GM12874 (cell line): Measurements from ENCODE around the gene CCDC134.

Source experiments
- CTCF ChIP-seq: IDR thresholded peaks from 2 replicates; pipeline ENCODE4 v1.5.1; 2011; ENCODE audit warnings: low read depth, mild to moderate bottlenecking, control low read depth, low read length, moderate library complexity; ENCODE audit not compliant: insufficient read depth

Gene CCDC134

DNA sequence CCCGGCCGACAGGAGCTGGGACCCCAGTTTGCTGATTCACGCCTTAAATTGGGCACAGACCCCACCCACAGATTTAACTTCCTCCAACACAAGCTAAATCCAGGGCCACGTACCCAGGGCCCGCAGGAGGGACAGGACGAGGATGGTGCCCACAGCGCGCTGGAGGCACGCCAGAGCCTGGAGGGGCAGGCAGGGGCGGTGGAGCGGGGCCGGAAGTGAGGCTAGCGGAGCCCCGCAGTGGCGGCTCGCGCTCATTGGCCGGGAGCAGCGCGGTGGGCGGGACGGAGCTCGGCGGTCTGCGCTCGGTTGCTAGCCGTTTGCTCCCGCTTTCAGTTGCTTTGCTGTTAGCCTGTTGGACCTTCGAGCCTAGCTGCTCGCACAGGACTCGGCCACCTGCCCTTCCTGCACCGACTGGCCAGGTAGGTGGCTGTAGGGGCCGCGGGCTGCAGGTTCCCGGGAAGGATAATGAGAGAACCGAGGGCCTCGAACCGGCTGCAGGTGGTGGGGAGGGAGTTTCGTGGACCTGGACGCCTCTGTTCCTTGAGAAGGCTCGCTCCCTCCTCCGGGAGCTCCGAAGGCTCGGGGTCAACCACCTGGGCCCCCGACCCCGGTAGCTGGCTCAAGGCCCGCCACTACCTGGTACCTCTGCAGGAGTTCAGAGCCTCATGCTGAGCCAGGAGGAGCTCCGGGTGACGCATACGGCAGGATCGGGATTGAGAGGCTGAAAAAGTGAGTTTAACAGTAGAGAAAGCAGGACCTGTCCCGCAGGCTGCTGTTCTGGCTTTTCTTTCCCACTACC is at the start of gene CCDC134:
TSS of gene CCDC134 (plus strand) at position 332 of the 799 bp plus-strand sequence. CDS start 8,212 bp downstream, outside the sequence.
- TF ChIP-seq CTCF = no peak

DNA sequence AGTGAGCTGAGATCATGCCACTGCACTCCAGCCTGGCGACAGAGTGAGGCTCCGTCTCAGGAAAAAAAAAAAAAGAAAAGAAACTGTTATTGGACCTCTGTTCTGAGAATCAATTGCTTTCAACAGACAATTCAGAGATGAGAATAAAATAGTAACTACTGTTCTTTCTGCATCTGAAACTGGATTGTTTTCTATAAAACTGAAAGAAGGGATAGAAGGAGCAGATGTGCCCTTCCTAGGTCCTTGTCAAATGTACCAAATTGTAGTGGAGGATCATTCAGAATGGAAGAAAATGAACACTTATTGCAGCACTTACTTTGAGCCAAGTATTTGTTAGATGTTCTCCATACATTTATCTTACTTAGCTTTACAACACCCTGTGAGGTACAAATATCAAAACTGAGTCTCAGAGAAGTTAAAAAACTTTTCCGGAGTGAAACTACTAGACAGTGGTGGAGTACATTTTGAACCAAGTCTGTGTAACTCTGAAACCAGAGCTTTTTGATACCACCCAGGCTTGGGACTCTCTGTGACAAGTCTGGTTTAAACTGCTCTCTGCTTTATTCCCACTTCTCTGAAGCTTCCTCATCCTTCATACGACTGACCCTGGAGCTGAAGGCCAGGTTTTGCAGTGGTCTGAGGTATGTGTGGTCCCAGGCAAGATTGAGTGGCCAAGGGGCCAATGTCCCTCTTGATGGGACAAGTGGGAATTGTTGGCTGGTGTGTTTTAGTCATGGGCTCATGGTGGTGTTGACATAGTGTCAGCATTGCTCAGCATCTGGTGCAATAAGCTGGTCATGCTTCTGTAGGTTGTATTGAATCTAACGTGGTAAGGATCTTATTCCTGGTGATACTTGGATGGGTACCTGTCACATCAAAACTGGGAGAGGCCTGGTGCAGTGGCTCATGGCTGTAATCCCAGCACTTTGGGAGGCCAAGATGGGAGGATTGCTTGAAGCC is 48.2 kb upstream of the CCDC134 start:
- no peak for TF ChIP-seq CTCF

GRCh38 chr22:41753984-41754383 is 46.5 kb upstream of the CCDC134 start:
- TF ChIP-seq CTCF = no peak

DNA sequence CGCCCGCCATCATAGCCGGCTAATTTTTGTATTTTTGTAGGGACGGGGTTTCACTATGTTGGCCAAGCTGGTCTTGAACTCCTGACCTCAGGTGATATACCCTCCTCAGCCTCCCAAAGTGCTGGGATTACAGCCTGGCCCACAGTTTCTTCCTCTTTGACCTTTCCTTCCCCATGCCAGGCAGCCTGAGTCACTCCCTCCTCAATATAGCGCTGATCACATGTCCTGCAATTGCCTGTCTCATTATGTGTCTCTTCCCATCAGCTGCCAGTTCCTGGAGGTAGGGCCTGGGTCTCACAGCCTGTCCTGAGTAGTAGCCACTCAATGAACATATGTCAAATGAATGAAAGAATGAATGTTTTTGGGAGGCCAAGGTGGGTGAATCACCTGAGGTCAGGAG is 43.0 kb upstream of the CCDC134 start:
- no peak for TF ChIP-seq CTCF

DNA sequence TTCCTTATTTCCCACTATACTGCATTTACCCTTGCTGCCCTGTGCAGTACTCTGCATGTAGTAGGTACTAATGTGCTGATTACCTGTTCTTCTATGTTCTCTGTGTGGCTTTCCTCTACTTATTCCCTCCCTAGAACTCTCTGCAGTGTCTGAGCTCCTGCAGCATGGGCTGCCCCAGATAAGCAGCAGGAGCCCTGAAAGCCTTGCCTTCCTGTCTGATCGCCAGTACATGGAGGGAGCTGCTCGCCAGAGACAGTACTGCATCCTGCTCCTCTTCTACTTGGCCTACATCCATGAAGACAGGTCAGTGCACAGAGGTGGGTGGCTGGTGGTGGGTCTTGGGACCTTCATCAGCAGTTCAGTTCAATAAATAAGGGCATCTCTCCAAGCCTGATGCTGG is 42.2 kb upstream of the CCDC134 start:
- TF ChIP-seq CTCF = no peak

GRCh38 chr22:41762980-41763779 is 37.3 kb upstream of the CCDC134 start:
- TF ChIP-seq CTCF = peak; percentile 83
